ENCODE data around the gene SMLR1.
"Not testable (repeated sequence)": the region's sequence is repeated elsewhere in the genome, so short reads cannot be mapped to it uniquely, and the experiment has no call there.

Gene SMLR1

GRCh38 chr6:130827247-130828149 is at the start of gene SMLR1:
Gene SMLR1 (plus strand): TSS chr6:130827406. CDS start chr6:130827414, 8 bp downstream.
- DNase-seq (ENCODE audit: low read depth in 3 of 3), result no peak

- DNase-seq (ENCODE audit: low read depth in 3 of 3), result no peak
Observed at GRCh38 chr6:130778946-130779657, 48.1 kb upstream of the SMLR1 start.

GRCh38 chr6:130779658-130780033 is 47.6 kb upstream of the SMLR1 start:
- no peak for DNase-seq (ENCODE audit: low read depth in 3 of 3)

- DNase-seq (ENCODE audit: low read depth in 3 of 3), result no peak
Observed at GRCh38 chr6:130780122-130780521, 47.1 kb upstream of the SMLR1 start.

GRCh38 chr6:130781557-130781956 is 45.6 kb upstream of the SMLR1 start:
- DNase-seq (ENCODE audit: low read depth in 3 of 3), result no peak

- no peak for DNase-seq (ENCODE audit: low read depth in 3 of 3)
Observed at GRCh38 chr6:130783416-130784107, 43.6 kb upstream of the SMLR1 start.

GRCh38 chr6:130787726-130788500 is 39.3 kb upstream of the SMLR1 start:
- no peak for DNase-seq (ENCODE audit: low read depth in 3 of 3)

GRCh38 chr6:130788954-130789353 is 38.3 kb upstream of the SMLR1 start:
- DNase-seq (ENCODE audit: low read depth in 3 of 3), result no peak

GRCh38 chr6:130794010-130794697 is 33.1 kb upstream of the SMLR1 start:
- DNase-seq (ENCODE audit: low read depth in 3 of 3), result no peak

- no peak for DNase-seq (ENCODE audit: low read depth in 3 of 3)
Observed at GRCh38 chr6:130794738-130795137, 32.5 kb upstream of the SMLR1 start.

GRCh38 chr6:130796313-130796905 is 30.8 kb upstream of the SMLR1 start:
- DNase-seq (ENCODE audit: low read depth in 3 of 3), result no peak

- no peak for DNase-seq (ENCODE audit: low read depth in 3 of 3)
Observed at GRCh38 chr6:130797061-130797460, 30.1 kb upstream of the SMLR1 start.

- DNase-seq (ENCODE audit: low read depth in 3 of 3), result not testable (repeated sequence)
Observed at GRCh38 chr6:130801368-130801767, 25.8 kb upstream of the SMLR1 start.

GRCh38 chr6:130810307-130811030 is 16.7 kb upstream of the SMLR1 start:
- no peak for DNase-seq (ENCODE audit: low read depth in 3 of 3)

GRCh38 chr6:130811932-130812331 is 15.3 kb upstream of the SMLR1 start:
- no peak for DNase-seq (ENCODE audit: low read depth in 3 of 3)

- no peak for DNase-seq (ENCODE audit: low read depth in 3 of 3)
Observed at GRCh38 chr6:130814506-130814905, 12.7 kb upstream of the SMLR1 start.

GRCh38 chr6:130815200-130816071 is 11.8 kb upstream of the SMLR1 start:
- no peak for DNase-seq (ENCODE audit: low read depth in 3 of 3)

GRCh38 chr6:130822736-130823135 is 4.5 kb upstream of the SMLR1 start:
- no peak for DNase-seq (ENCODE audit: low read depth in 3 of 3)

All from stimulated activated CD4-positive, alpha-beta T cell treated with anti-CD3 and anti-CD28 coated beads, TNF-alpha, amount 100 ng/mL, for 24 hours (primary cell).